Measurements from ENCODE around the gene STAC2. TPM values are rescaled to one million over a fixed set of nuclear protein-coding genes. Genes with fewer than 3 reads are reported as not detected.

The STAC2 gene
- total and polyA plus RNA-seq, 2 of the 13 experiments (the other 11 are each of a cell fraction or from before 2014, with no cell fraction given), result not detected

DNA sequence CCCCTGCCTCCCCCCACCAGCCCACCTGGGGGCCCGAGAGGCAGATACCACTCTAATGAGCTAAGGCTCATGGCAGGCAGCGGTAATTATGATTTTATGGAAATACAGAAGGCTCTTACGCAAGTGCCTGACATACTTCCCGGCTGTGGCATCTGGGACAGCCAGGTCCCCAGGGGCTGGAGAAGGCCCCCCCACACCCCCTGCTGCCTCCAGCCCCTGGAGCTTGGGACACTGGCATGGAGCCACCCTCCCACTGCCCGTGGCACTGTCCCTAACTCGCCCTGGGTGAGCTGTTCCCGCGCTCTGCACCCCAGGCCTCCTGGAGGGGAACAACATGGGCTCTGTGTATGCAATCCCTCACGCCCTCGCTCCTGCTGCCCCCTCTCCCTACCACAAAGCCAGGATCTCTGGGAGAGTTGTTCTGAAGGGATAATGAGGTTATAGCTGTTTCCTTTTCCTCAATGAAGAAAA is 5.4 kb upstream of the STAC2 start:
- H3K36me3 ChIP-seq (replicated peaks in 1 of 2; ENCODE audit: control insufficient read depth in 1 of 2, insufficient read depth in 2 of 2, low read length in 2 of 2), result no peaks in the 10 kb centered on the region
- DNase-seq (ENCODE audit: low spot score) (no peak), ATAC-seq (peak; percentile 12; the same call in 1 of the 3 replicates), FAIRE-seq (no peak)
- WGBS (ENCODE audit: low lambda C conversion rate), result 13% methylated on average over 6 of the region's 10 CpGs
- peaks cover 9 to 49% of the 10 kb centered on the region in 2 experiments; a peak in 4 of 5 replicates for H3K27me3 ChIP-seq (ENCODE audit: control insufficient read depth in 1 of 2, insufficient read depth in 2 of 2, low read length in 2 of 2)
- no peaks in the 10 kb centered on the region for H4K20me1 ChIP-seq (ENCODE audit: insufficient read depth, low read length)
- H3K9ac ChIP-seq (ENCODE audit: insufficient read depth, low read depth, low read length), result no peak overlapping the region
- H3K79me2 ChIP-seq (ENCODE audit: insufficient read depth, low read length), result no peaks in the 10 kb centered on the region
- H2AFZ ChIP-seq (ENCODE audit: low read length), result no peak overlapping the region
- in situ Hi-C loops (cut with HindIII; ENCODE audit: extremely low pct_ligation_motif_present, low pct_unique_long_range_greater_than_20kb) (no loop called here), intact Hi-C loops (cut with micrococcal nuclease; ENCODE audit: unreplicated experiment) (loop anchor here (10.0 kb wide), 1 partner anchor 246 kb away; no protein-coding TSS in a partner anchor)
- H3K9me3 ChIP-seq (ENCODE audit: low read length), result no peaks in the 10 kb centered on the region
- H3K4me3 ChIP-seq (replicated peaks in 1 of 3; ENCODE audit: insufficient read depth in 1 of 3, low read depth in 2 of 3, low read length in 3 of 3), result no peak overlapping the region
- TF ChIP-seq SRSF9 (IDR thresholded peaks at IDR 0.05; ENCODE audit: borderline replicate concordance, insufficient read depth, low read depth, low read length, poor library complexity, severe bottlenecking) (no peak), CEBPB (IDR thresholded peaks at IDR 0.05; ENCODE audit: borderline replicate concordance, low read depth, low read length) (peak; percentile 22; the same call in 1 of the 2 replicates), TSC22D2 (CRISPR knock-in tag; IDR thresholded peaks at IDR 0.05; ENCODE audit: borderline replicate concordance) (no peak)
- BruUV-seq (replicated peaks), result no TSS peak
- POLR2A ChIA-PET, result interaction anchor here (1.4 to 2.1 kb wide), 2 partner anchors 14 to 24 kb away, joined by 4 read pairs; no protein-coding TSS in a partner anchor
- H3K4me2 ChIP-seq (ENCODE audit: low read depth, low read length), result 0 out of 2 replicates have a peak overlapping the region, but pooled peaks have one; percentile 12
- no peak overlapping the region for H3K27ac ChIP-seq (ENCODE audit: extremely low read length, insufficient read depth, low read length)
- peaks cover 20% of the 10 kb centered on the region; the same call in 1 of the 2 replicates for H3K4me1 ChIP-seq (ENCODE audit: insufficient read depth, low read length)
- CTCF ChIA-PET (ENCODE audit: low intra/inter-chr PET ratio, low total read pairs), result interaction anchor here (1.0 to 1.8 kb wide), 2 partner anchors 14 to 25 kb away, joined by 3 read pairs; no protein-coding TSS in a partner anchor

- intact Hi-C loops (cut with micrococcal nuclease; ENCODE audit: unreplicated experiment) (loop anchor here (10.0 kb wide), 1 partner anchor 246 kb away; no protein-coding TSS in a partner anchor), in situ Hi-C loops (cut with HindIII; ENCODE audit: extremely low pct_ligation_motif_present, low pct_unique_long_range_greater_than_20kb) (no loop called here)
- Histone ChIP-seq H3K36me3 (replicated peaks in 1 of 2; ENCODE audit: control insufficient read depth in 1 of 2, insufficient read depth in 2 of 2, low read length in 2 of 2) (no peaks in the 10 kb centered on the region), H3K9ac (ENCODE audit: insufficient read depth, low read depth, low read length) (no peak overlapping the region), H3K4me1 (ENCODE audit: insufficient read depth, low read length) (peaks cover 20% of the 10 kb centered on the region; the same call in 1 of the 2 replicates), H3K79me2 (ENCODE audit: insufficient read depth, low read length) (no peaks in the 10 kb centered on the region), H3K27ac (ENCODE audit: extremely low read length, insufficient read depth, low read length) (no peak overlapping the region), H3K9me3 (ENCODE audit: low read length) (no peaks in the 10 kb centered on the region), H2AFZ (ENCODE audit: low read length) (no peak overlapping the region), H3K4me2 (ENCODE audit: low read depth, low read length) (no peak overlapping the region), H3K27me3 (ENCODE audit: control insufficient read depth in 1 of 2, insufficient read depth in 2 of 2, low read length in 2 of 2) (peaks cover 12 to 55% of the 10 kb centered on the region in 2 experiments), H4K20me1 (ENCODE audit: insufficient read depth, low read length) (no peaks in the 10 kb centered on the region), H3K4me3 (replicated peaks in 1 of 3; ENCODE audit: insufficient read depth in 1 of 3, low read depth in 2 of 3, low read length in 3 of 3) (no peak overlapping the region)
- DNase-seq (ENCODE audit: low spot score), result no peak
- ATAC-seq, result no peak
- BruUV-seq (replicated peaks), result no TSS peak
- CTCF ChIA-PET (ENCODE audit: low intra/inter-chr PET ratio, low total read pairs), result no interaction called here
- 15% methylated on average over 1 of the region's 1 CpG for WGBS (ENCODE audit: low lambda C conversion rate)
- POLR2A ChIA-PET, result no interaction called here
- no peak for FAIRE-seq
- TF ChIP-seq ZNF737 (CRISPR knock-in tag; IDR thresholded peaks at IDR 0.05; ENCODE audit: borderline replicate concordance) (no peak), GTF2F1 (IDR thresholded peaks at IDR 0.05; ENCODE audit: low read length) (no peak), PREB (CRISPR knock-in tag; IDR thresholded peaks at IDR 0.05) (no peak), ZNF17 (CRISPR knock-in tag; IDR thresholded peaks at IDR 0.05) (no peak), GABPA (IDR thresholded peaks at IDR 0.05; ENCODE audit: low read depth, low read length) (no peak), GABPA (CRISPR knock-in tag; IDR thresholded peaks at IDR 0.05; ENCODE audit: low read depth) (no peak), MTF1 (CRISPR knock-in tag; IDR thresholded peaks at IDR 0.05) (no peak)
- TF ChIP-seq, protein P1, sequence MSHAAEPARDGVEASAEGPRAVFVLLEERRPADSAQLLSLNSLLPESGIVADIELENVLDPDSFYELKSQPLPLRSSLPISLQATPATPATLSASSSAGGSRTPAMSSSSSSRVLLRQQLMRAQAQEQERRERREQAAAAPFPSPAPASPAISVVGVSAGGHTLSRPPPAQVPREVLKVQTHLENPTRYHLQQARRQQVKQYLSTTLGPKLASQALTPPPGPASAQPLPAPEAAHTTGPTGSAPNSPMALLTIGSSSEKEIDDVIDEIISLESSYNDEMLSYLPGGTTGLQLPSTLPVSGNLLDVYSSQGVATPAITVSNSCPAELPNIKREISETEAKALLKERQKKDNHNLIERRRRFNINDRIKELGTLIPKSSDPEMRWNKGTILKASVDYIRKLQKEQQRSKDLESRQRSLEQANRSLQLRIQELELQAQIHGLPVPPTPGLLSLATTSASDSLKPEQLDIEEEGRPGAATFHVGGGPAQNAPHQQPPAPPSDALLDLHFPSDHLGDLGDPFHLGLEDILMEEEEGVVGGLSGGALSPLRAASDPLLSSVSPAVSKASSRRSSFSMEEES (CRISPR knock-in tag; IDR thresholded peaks at IDR 0.05), result no peak
Observed at GRCh38 chr17:39230361-39230760, 4.6 kb upstream of the STAC2 start.
